H1 (cell line): ENCODE data around the gene BCL2L12. TPM values are rescaled to one million over a fixed set of nuclear protein-coding genes. Genes with fewer than 3 reads are reported as not detected.

ENCODE experiments used
- ASH2L ChIP-seq: fragments of 200-600, 300-600 bp; sonication (generic); IDR thresholded peaks from one replicate; pipeline ENCODE4 v1.7.1; 2017; ENCODE audit warnings: low read length
- BCL11A ChIP-seq, 2 experiments: IDR thresholded peaks; one replicate each; pipeline ENCODE4 v1.6.1; 2011; ENCODE audit warnings: low read depth in 2 of 2, low read length in 2 of 2, mild to moderate bottlenecking in 2 of 2
- CBX8 ChIP-seq: fragments of 300-800, 300-1000 bp; sonication (generic); IDR thresholded peaks from 2 replicates; pipeline ENCODE4 v1.7.1; 2016; ENCODE audit warnings: low read depth, low read length, borderline replicate concordance
- CEBPB ChIP-seq: IDR thresholded peaks from 2 replicates; pipeline ENCODE4 v1.6.1; 2012; ENCODE audit warnings: low read depth, low read length
- CHD7 ChIP-seq: fragments of 300-600 bp; sonication (generic); IDR thresholded peaks from 2 replicates; pipeline ENCODE4 v1.7.1; 2012; ENCODE audit warnings: low read length, moderate library complexity, mild to moderate bottlenecking, inconsistent platforms; ENCODE audit not compliant: insufficient replicate concordance
- EZH2 ChIP-seq: fragments of 200-600 bp; sonication (generic); IDR thresholded peaks from 2 replicates; pipeline ENCODE4 v1.7.1; 2012; ENCODE audit warnings: low read depth, mild to moderate bottlenecking, moderate library complexity, low read length, inconsistent platforms; ENCODE audit not compliant: severe bottlenecking
- HDAC6 ChIP-seq: IDR thresholded peaks from one replicate; pipeline ENCODE4 v1.7.1; 2012; ENCODE audit warnings: low read depth, mild to moderate bottlenecking, inconsistent platforms, low read length, moderate library complexity
- NRF1 ChIP-seq: IDR thresholded peaks from 2 replicates; pipeline ENCODE4 v1.6.1; 2011; ENCODE audit warnings: mild to moderate bottlenecking, low read depth, low read length, improper control_type of control experiment
- SP1 ChIP-seq: IDR thresholded peaks from 2 replicates; pipeline ENCODE4 v1.6.1; 2011; ENCODE audit warnings: low read depth, low read length
- SP2 ChIP-seq: IDR thresholded peaks from 2 replicates; pipeline ENCODE4 v1.6.1; 2012; ENCODE audit warnings: mild to moderate bottlenecking, low read length, inconsistent platforms
- TCF12 ChIP-seq: IDR thresholded peaks from 2 replicates; pipeline ENCODE4 v1.6.1; 2011; ENCODE audit warnings: low read depth, mild to moderate bottlenecking, low read length
- TEAD4 ChIP-seq: IDR thresholded peaks from 2 replicates; pipeline ENCODE4 v1.6.1; 2012; ENCODE audit warnings: low read depth, low read length, inconsistent platforms, mixed read lengths
- YY1 ChIP-seq: IDR thresholded peaks from 2 replicates; pipeline ENCODE4 v1.6.1; 2011; ENCODE audit warnings: low read depth, mild to moderate bottlenecking, low read length
- polyA plus RNA-seq, 7 experiments: library from polyadenylated mRNA; depleted of rRNA in 3 of 7; stranded (reverse) in 5 of 7; unstranded in 2 of 7; fragments of >200 nt in 5 of 7; fragments of 200-250 nt in 2 of 7; gene quantifications; 1 replicate in 5 of 7; 2 replicates in 1 of 7; 4 replicates in 1 of 7; pipeline versions ENCODE4 v1.2.1 to v1.2.3, GENCODE V29; 2011 to 2013; ENCODE audit warnings: missing spikeins in 2 of 7, mixed read lengths in 2 of 7
- total RNA-seq: library from RNA; stranded (reverse); fragmentation: NEBNext Ultra II Directional; extraction: Animal tissue kit (Norgen Biotek cat#: 25700); gene quantifications from 2 replicates; pipeline ENCODE4 v1.2.1, GENCODE V29; 2021

BCL2L12 gene
- total and polyA plus RNA-seq, 2 of the 8 experiments (the other 6 are each of a cell fraction or from before 2014, with no cell fraction given) = 126 to 209 TPM

GRCh38 chr19:49679771-49680413 is 14.2 kb downstream of the BCL2L12 start (continued):
- TF ChIP-seq CHD7 (no peak), ASH2L (no peak), YY1 (no peak), SP1 (no peak), BCL11A (IDR thresholded peaks at IDR 0.05; ENCODE audit: low read depth in 2 of 2, low read length in 2 of 2) (no peak), NRF1 (no peak), HDAC6 (no peak), CBX8 (no peak), TCF12 (no peak), TEAD4 (no peak), EZH2 (no peak), SP2 (no peak), CEBPB (no peak)
